GM19468 (cell line): Measurements from ENCODE around the gene TBX4.

ENCODE experiments used
- ATAC-seq: cut with Tn5 transposase; IDR thresholded peaks from one replicate; pipeline ENCODE4 v1.9.1; 2021; ENCODE audit warnings: mild to moderate bottlenecking, moderate library complexity, moderate number of reproducible peaks; ENCODE audit not compliant: unreplicated experiment; ENCODE audit errors: extremely low read depth

The TBX4 gene

GRCh38 chr17:61452301-61453290 is at the start of gene TBX4:
TSS of gene TBX4 (plus strand) at chr17:61452422. CDS start at chr17:61456491, 4,069 bp downstream.
- no peak for ATAC-seq

GRCh38 chr17:61402978-61403800 is 49.0 kb upstream of the TBX4 start:
- ATAC-seq = no peak

- ATAC-seq = no peak
These were observed 48.2 kb upstream of the TBX4 start for GRCh38 chr17:61403801-61404662.

GRCh38 chr17:61404663-61404912 is 47.6 kb upstream of the TBX4 start:
- ATAC-seq = no peak

- no peak for ATAC-seq
These were observed 47.1 kb upstream of the TBX4 start for GRCh38 chr17:61404913-61405685.

GRCh38 chr17:61405686-61406536 is 46.3 kb upstream of the TBX4 start:
- ATAC-seq = no peak

- no peak for ATAC-seq
These were observed 45.7 kb upstream of the TBX4 start for GRCh38 chr17:61406537-61406845.

- ATAC-seq = no peak
These were observed 45.0 kb upstream of the TBX4 start for GRCh38 chr17:61406971-61407911.

GRCh38 chr17:61408151-61409041 is 43.8 kb upstream of the TBX4 start:
- ATAC-seq = no peak

- ATAC-seq = no peak
These were observed 42.7 kb upstream of the TBX4 start for GRCh38 chr17:61409301-61410112.

GRCh38 chr17:61410141-61411010 is 41.8 kb upstream of the TBX4 start:
- ATAC-seq = no peak

GRCh38 chr17:61411011-61411260 is 41.3 kb upstream of the TBX4 start:
- ATAC-seq = no peak

- no peak for ATAC-seq
These were observed 40.7 kb upstream of the TBX4 start for GRCh38 chr17:61411261-61412142.

GRCh38 chr17:61412143-61412859 is 39.9 kb upstream of the TBX4 start:
- no peak for ATAC-seq
